Cerebellar cortex (tissue), 1 donor: ENCODE results near the gene KCP.

Experiments
- DNase-seq: peaks from one replicate; pipeline ENCODE4 v3.0.0-alpha.2; 2015; ENCODE audit warnings: low spot score

KCP gene

DNA sequence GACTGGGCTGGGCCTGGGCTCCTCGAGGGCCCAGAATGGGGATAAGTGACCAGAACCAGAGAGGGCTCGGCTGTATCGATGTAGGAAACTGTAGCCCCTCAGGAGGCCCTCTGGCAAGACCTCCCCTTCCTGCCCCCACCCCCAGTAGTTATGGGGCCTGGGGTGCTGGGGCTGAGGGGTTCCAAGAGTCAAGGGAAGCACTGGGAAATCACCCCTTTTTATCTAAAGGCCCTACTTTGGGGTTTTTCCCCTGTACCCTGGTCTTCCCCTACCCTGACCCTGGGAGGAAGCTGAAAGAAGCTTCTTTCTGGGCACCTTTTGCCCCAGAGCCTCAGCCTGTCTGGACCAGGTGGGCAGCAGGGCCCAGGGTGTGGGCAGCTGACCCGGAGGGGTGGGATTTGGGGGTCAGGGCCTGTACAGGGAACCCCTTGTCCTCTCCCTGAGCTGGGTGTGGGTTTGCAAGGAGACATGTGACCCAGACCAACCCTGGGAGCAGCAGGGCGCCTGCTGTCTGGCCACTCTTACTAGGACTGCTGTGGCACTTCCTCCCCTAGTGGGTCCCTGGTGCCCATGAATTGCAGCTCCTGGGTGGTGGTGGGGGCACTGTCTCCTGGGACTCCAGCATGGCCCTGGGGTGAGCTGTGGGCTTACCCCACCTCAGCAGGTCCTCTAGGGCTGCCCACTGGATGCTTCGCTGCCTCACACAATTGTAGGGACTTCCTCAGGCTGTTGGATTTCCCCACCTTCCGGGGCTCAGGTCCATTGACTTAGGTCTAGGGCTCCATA lies 28.8 kb upstream of the KCP start:
- no peak for DNase-seq

GRCh38 chr7:128938544-128939074 lies 28.1 kb upstream of the KCP start:
- DNase-seq, result no peak

DNA sequence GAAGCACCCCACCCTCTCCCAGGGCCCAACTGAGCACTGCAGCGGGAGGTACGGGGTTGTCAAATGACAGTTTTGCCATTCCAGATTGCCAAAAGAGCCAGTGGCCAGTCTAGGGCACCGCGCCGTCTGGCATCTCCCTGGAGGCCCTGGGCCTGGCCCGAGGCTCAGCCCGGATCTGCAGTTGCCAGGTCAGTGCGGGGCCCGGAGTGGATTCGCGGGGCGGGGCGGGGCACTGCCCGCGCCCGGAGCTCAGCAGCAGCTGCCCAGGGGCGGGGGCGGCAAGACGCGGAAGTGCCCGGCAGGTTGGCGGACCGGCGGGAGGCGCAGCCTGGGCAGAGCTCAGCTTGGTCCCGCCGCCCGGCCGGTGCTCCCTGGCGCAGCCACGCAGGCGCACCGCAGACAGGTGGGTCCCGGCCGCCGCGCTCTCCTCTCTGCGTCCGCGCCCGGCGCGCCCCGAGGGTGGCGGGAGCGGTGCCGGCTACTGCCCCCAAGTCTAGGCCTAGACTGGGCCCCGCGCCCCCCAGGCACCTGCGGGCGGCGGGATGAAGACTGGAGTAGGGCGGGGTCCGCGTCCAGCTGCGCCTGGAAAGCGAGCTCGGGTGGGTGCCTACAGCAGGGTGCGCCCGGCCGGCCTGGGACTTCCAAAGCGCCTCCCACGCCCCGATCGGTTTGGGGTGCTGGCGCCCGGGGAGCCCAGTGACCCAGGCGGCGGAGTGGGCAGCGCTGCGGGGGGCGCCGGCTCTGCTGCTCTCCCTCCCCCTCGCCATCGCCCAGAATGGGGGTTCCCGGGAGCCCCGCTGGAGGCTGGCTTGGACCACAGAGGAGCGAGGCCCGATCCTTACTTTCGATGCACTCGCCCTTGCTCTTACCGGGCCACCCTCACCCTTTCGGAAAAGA lies 27.4 kb upstream of the KCP start, which contains the start of gene IRF5:
TSS of gene IRF5 (plus strand) at position 281 of the 897 bp plus-strand sequence. CDS start 4,155 bp downstream, outside the sequence.
- no peak for DNase-seq

- DNase-seq, result no peak
Measured at GRCh38 chr7:128937271-128937646, 26.8 kb upstream of the KCP start.

DNA sequence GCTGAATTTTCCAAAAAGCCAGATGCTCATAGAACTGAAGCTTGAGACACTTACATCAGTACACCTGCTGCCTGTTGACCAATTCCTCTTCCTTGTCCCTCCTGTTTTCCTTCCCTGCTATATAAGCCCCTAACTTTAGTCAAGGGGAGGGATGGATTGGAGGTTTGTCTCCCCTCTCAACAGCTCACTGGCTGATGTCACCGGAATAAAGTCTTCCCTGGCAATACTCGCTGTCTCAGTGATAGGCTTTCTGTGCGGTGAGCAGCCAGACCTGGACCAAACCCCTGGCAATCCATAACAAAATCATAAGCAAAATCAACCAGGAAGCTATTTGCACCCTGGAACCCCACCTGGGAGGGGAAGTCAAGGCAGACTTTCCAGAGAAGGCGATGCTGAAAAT lies 26.3 kb upstream of the KCP start:
- DNase-seq, result no peak

- DNase-seq, result no peak
Measured at GRCh38 chr7:128935342-128935730, 24.8 kb upstream of the KCP start.

GRCh38 chr7:128934361-128935341 lies 24.1 kb upstream of the KCP start:
- no peak for DNase-seq

DNA sequence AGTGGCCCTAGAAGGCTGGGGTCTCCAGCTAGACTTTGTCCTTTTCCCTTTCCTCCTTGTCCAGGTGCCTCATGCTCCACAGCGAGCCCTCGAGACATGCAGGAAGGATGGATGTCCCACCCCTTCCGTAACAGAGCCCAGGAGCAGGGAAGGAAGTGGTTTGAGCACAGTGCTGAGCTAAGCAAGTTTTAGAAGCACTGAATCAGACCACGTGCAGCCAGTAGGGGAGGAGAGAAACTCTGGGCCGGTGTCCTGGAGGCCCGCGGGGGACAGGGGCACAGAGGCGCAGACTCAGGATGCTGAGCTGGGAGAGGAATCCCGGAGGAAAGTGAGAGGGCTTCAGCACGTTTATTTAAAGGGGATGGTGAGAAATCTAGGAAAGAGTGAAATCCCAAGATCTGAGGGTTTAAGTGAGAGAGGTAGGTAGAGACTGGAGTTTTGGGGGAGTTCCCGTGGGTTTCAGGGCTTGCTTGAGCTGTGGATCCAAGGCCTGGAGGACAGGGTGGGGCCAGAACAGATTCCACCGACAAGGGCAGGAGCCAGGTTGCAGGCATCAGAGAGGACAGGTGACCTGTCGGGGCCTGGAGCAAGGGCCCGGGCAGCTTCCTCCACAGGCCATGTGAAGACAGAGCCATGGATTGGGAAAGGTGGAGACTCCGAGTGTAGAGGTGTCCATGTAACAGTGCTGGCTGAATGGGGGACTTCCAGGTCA lies 22.8 kb upstream of the KCP start:
- DNase-seq, result no peak

DNA sequence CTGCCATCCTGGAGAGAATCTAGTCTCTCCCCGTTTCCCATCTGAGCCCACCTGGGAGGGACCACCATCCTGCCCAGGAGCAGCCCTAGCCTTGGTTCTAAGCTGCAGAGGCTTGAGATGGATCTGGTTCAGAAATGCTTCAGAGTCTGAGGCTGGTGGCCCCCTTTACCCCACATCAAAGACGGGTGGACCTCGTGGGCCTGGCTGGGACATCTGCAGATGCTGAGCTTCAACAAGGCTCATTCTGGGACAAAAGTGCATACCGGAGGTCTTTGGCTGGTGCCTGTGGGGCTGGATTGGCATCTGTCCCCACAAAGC lies 22.3 kb upstream of the KCP start:
- no peak for DNase-seq

DNA sequence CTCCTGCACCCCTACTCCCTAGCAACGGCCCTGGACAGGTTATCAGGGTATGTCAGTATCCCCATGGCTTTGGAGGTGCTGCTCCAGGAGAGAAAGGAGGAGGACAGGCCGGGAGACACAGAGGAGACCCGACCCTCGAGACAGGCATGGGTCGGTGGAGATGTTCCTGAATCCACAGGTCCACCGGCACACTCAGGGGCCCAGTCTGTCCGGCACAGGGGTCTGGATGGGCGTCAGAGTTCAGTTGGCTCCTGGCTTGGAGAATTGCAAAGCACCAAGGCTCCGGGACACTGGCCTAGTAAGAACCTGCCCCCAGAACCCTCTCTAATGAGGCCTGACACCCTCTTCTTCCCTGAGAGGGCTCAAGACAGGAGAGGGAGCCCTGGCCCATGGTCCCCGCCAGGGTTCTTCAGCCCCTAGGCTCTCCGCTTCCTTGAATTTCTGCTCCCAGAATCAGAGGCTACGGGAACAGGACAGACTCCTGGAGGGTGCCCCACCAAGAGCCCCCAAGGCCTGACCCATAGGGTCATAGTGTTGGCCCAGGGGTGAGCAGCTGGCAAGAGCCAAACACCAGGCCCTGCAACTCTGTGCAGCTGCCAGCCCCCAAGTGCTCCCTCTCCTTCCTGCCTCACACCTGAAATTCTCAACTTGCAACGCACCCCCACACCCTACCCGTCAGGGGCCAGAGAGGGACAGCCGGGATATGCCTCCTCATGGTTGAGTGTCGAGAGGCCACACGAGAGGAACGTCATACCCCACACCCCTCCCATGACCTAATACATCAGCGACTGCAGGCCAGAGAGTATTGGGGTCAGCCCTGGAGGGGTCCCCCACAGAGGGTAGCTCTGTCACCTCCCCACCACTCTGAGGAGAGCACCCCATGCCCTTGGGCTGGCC lies 21.7 kb upstream of the KCP start:
- no peak for DNase-seq

GRCh38 chr7:128931190-128931798 lies 20.8 kb upstream of the KCP start:
- DNase-seq, result no peak

DNA sequence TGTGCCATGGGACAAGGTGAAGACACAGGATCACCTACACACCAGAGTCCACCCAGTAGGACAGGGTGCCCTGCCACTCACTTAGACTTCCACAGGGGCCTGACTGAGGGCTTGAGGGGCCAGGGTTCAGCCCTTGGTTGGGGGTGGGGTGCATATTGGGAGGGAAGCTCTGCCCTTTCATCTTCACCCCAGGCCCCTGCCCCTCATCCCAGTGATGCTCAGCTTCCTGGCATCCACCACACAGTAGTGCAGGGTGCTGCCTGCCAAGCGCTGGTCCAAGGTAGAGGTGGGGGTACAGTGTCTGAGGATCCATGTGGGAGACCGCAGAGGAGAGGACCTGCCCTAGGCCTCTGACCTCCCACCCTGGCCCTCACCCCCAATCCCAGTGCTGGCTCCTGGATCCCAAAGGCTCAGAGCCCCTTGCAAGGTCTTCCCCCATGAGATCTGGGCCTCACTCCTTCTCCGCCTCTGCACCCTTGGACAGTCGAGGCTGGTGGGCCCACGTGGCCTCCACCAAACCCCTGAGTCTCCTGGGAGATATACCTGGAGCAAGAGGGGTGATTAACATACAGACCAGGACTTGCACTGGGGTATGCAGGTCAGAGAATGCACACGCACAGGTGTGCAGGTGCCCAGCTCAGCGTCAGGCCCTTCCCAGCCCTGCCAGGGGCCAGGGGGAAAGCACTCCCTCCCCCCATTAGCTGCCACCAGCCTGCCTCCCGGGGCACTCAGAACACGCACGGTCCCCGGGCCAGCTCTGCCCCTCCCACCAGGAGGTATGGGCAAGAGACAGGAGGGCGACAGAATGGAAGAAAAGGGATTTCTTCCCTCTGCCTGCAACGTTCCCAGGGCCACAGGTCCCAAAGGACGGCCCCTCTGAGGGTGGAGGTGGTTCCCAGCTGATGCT lies 18.6 kb upstream of the KCP start:
- no peak for DNase-seq

DNA sequence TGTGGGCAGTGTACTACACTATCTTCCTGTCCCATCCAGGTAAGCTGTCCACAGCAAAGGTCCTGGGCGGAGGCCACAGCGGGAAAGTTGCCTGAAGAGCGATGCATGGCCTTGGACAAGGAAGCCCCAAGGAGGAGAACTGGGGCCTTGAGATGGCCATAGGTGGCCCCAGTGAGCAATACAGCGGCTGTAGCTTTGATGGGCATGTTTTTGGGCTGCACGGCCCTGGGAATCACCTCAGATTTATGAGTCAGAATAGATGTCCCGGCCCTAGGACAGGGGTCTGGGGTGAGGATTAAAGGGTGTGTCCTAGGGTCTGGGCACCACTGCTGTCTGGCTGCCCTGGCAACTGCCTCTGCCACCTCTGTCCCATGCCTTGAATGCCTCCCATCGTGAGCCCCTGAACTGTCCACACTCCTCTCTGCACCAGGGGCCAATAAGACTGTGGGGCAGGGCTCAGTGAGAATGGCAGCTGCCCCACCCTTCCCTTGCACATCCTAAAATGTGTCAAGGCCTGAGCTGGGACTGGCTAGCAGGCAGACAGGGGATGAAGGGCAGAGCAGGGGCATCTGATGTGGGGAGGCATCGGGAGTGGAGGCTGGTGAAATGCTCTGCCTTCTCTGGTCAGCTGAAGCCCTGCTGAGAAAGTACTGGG lies 17.8 kb upstream of the KCP start:
- no peak for DNase-seq

- no peak for DNase-seq
Measured at GRCh38 chr7:128924707-128925588, 14.4 kb upstream of the KCP start.

DNA sequence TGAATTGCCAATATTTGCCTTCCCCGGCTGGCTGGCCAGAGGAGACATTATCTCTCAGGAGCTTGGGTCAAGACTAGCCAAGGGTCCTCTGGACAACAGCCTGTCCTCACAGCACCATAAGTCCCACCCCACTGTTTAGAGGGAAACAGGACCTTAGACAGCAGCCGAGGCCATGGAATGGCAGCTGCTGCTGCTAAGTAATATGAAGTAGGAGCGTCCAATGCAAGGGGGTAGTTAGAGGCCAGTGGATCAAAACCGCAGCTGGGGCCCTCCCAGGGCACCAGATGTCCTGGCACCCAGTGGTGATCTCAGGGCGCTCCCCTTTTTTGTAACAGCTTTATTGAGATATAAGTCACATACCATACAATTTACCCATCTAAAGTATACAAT lies 12.9 kb upstream of the KCP start:
- no peak for DNase-seq

GRCh38 chr7:128922496-128923410 lies 12.2 kb upstream of the KCP start:
- no peak for DNase-seq
